ENCODE measurements around the gene ATP8A2. TPM values are rescaled to one million over a fixed set of nuclear protein-coding genes. Genes with fewer than 3 reads are reported as not detected.
"Not testable (repeated sequence)": the region's sequence is repeated elsewhere in the genome, so short reads cannot be mapped to it uniquely, and the experiment has no call there.

ATP8A2 gene
- total RNA-seq, 2 experiments from 2014 or later: not detected

DNA sequence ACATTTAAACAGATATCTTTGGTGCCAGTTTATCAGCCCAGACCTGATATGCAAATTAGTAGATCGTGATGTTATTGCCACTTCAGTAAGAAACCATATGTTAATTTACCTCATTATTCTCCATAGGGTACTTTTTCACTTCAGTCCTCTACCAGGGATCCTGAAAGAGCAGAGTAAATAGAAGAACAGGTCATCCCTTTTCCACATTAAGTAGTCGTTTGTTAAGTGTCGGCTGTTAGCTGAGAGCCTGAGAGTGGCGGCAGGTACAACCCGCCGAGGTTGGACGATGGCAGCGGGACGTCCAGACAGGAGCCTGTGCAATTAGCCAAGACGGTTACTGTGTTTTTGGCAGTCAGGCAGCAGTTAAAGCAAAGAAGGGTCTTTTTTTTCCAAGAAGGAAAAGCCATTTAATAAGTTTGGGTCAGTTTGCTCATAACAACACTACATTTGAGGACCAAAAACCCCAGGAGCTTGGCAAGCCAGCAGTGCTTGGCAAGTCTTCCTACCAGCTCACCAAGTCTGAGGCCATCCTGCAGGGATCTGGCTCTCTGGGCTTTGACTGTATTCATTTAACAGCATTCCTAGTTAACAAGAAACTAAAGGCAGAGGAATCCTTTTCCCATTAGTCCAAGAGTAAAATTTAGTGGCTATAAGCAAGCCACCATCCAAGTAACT is 448.2 kb downstream of the ATP8A2 start:
- no TSS peak for BruUV-seq (replicated peaks)
- H3K36me3 ChIP-seq (ENCODE audit: insufficient read depth, low read length): no peaks in the 10 kb centered on the region
- H3K9me2 ChIP-seq (ENCODE audit: insufficient read depth, low read length): no peaks in the 10 kb centered on the region
- no peak overlapping the region for H3K4me2 ChIP-seq (ENCODE audit: low read length)
- no peak overlapping the region for H3K27ac ChIP-seq (ENCODE audit: low read depth, low read length, poor library complexity, severe bottlenecking)
- DNase-seq (ENCODE audit: low spot score): no peak
- no peaks in the 10 kb centered on the region for H3K4me1 ChIP-seq (ENCODE audit: insufficient read depth, low read length, poor library complexity, severe bottlenecking)
- no peaks in the 10 kb centered on the region for H3K79me2 ChIP-seq (ENCODE audit: insufficient read depth, low read depth, low read length)
- ChIA-PET POLR2A (no interaction called here), CTCF (ENCODE audit: unreplicated experiment) (no interaction called here)
- no peak overlapping the region for H3K4me3 ChIP-seq (ENCODE audit: low read depth, low read length, poor library complexity, severe bottlenecking)
- intact Hi-C loops (cut with micrococcal nuclease; ENCODE audit: unreplicated experiment): no loop called here
- no peaks in the 10 kb centered on the region for H4K20me1 ChIP-seq (ENCODE audit: insufficient read depth, low read length)
- no peaks in the 10 kb centered on the region for H3K9me3 ChIP-seq (ENCODE audit: low read length)
- no peak overlapping the region for H2AFZ ChIP-seq (ENCODE audit: low read length)
- TF ChIP-seq EZH2phosphoT487 (IDR thresholded peaks at IDR 0.05; ENCODE audit: borderline replicate concordance, low read depth, low read length): no peak
- TF ChIP-seq, protein P1, sequence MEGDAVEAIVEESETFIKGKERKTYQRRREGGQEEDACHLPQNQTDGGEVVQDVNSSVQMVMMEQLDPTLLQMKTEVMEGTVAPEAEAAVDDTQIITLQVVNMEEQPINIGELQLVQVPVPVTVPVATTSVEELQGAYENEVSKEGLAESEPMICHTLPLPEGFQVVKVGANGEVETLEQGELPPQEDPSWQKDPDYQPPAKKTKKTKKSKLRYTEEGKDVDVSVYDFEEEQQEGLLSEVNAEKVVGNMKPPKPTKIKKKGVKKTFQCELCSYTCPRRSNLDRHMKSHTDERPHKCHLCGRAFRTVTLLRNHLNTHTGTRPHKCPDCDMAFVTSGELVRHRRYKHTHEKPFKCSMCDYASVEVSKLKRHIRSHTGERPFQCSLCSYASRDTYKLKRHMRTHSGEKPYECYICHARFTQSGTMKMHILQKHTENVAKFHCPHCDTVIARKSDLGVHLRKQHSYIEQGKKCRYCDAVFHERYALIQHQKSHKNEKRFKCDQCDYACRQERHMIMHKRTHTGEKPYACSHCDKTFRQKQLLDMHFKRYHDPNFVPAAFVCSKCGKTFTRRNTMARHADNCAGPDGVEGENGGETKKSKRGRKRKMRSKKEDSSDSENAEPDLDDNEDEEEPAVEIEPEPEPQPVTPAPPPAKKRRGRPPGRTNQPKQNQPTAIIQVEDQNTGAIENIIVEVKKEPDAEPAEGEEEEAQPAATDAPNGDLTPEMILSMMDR (conservative IDR thresholded peaks at IDR 0.05; ENCODE audit: low read length): no peak

DNA sequence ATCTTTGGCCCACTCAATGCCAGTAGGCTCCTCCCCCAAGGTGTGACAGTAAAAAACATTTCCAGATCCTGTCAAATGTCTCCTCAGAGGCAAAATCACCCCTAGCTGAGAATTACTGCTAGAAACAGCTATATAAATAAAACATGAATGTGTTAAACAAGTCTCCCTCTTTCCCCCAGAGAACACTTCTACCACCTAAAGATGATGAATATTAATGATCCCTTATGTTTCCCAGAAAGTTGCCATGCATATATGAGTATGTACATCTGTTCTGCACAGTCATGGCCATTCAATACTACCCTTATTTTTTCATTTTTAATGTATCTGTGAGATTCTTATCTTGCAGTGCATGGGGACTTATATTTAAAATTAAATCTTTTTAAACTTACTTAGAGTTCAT is 450.0 kb downstream of the ATP8A2 start:
- no peak overlapping the region for H3K4me3 ChIP-seq (ENCODE audit: low read depth, low read length, poor library complexity, severe bottlenecking)
- no peaks in the 10 kb centered on the region for H3K4me1 ChIP-seq (ENCODE audit: insufficient read depth, low read length, poor library complexity, severe bottlenecking)
- H3K4me2 ChIP-seq (ENCODE audit: low read length): no peak overlapping the region
- no peak overlapping the region for H2AFZ ChIP-seq (ENCODE audit: low read length)
- no peaks in the 10 kb centered on the region for H3K36me3 ChIP-seq (ENCODE audit: insufficient read depth, low read length)
- ChIA-PET POLR2A (no interaction called here), CTCF (ENCODE audit: unreplicated experiment) (no interaction called here)
- no TSS peak for BruUV-seq (replicated peaks)
- TF ChIP-seq, protein P1 (conservative IDR thresholded peaks at IDR 0.05; ENCODE audit: low read length): no peak
- no peak for TF ChIP-seq EZH2phosphoT487 (IDR thresholded peaks at IDR 0.05; ENCODE audit: borderline replicate concordance, low read depth, low read length)
- no peaks in the 10 kb centered on the region for H4K20me1 ChIP-seq (ENCODE audit: insufficient read depth, low read length)
- H3K27ac ChIP-seq (ENCODE audit: low read depth, low read length, poor library complexity, severe bottlenecking): no peak overlapping the region
- DNase-seq (ENCODE audit: low spot score): no peak
- no peaks in the 10 kb centered on the region for H3K9me3 ChIP-seq (ENCODE audit: low read length)
- intact Hi-C loops (cut with micrococcal nuclease; ENCODE audit: unreplicated experiment): no loop called here
- H3K9me2 ChIP-seq (ENCODE audit: insufficient read depth, low read length): no peaks in the 10 kb centered on the region
- H3K79me2 ChIP-seq (ENCODE audit: insufficient read depth, low read depth, low read length): no peaks in the 10 kb centered on the region

DNA sequence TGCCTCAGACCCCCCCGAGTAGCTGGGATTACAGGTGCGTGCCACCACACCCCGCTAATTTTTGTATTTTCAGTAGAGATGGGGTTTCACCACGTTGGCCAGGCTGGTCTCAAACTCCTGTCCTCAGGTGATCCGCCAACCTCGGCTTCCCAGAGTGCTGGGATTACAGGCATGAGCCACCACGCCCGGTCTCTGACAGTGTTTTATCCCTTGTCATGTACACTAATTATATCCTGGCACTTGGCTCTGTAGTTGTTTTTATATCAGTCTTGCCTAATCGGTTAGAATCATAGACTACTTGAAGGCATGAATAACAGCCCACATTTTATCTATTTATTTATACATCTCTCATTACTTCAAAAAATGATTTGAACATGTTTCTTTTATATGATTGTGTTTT is 455.4 kb downstream of the ATP8A2 start:
- H3K36me3 ChIP-seq (ENCODE audit: insufficient read depth, low read length); DNase-seq (ENCODE audit: low spot score); H3K4me1 ChIP-seq (ENCODE audit: insufficient read depth, low read length, poor library complexity, severe bottlenecking); H3K4me3 ChIP-seq (ENCODE audit: low read depth, low read length, poor library complexity, severe bottlenecking); BruUV-seq (replicated peaks); CTCF ChIA-PET (ENCODE audit: unreplicated experiment); H3K79me2 ChIP-seq (ENCODE audit: insufficient read depth, low read depth, low read length); H3K9me3 ChIP-seq (ENCODE audit: low read length); H3K27ac ChIP-seq (ENCODE audit: low read depth, low read length, poor library complexity, severe bottlenecking); H2AFZ ChIP-seq (ENCODE audit: low read length); H4K20me1 ChIP-seq (ENCODE audit: insufficient read depth, low read length); H3K9me2 ChIP-seq (ENCODE audit: insufficient read depth, low read length); H3K4me2 ChIP-seq (ENCODE audit: low read length): not testable (repeated sequence)
- intact Hi-C loops (cut with micrococcal nuclease; ENCODE audit: unreplicated experiment): loop anchor here (5.0 kb wide), 1 partner anchor 235 kb away; no protein-coding TSS in a partner anchor
- POLR2A ChIA-PET: interaction anchor here (0.7 kb wide), 1 partner anchor 10 kb away, joined by 3 read pairs; no protein-coding TSS in a partner anchor

All from OCI-LY7 (cell line).